Measurements from ENCODE around the gene PPID. TPM values are rescaled to one million over a fixed set of nuclear protein-coding genes. Genes with fewer than 3 reads are reported as not detected.

The PPID gene
- total and polyA plus RNA-seq, 9 of the 15 experiments (the other 6 are each of a cell fraction or from before 2014, with no cell fraction given), result 46.5 to 160 (median 98.6) TPM

DNA sequence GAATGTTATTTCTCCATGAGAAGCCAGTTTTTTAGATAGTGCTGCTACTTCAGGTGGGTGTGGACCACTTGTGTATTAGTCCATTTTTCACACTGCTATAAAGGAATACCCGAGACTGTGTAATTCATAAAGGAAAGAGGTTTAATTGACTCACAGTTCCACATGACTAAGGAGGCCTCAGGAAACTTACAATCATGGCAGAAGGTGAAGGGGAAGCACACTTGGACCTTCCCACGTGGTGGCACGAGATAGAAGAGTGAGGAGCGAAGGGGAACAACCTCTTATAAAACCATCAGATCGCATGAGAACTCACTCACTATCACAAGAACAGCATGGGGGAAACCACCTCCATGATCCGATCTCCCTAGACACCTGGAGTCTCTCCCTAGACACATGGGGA is 3.4 kb upstream of the PPID start:
- H3K4me2 ChIP-seq (ENCODE audit: insufficient read depth, low read length), result 0 out of 2 replicates have a peak overlapping the region, but pooled peaks have one; percentile 19
- no peak for TF ChIP-seq RFX1 (IDR thresholded peaks at IDR 0.05)
- TF ChIP-seq, protein P1, sequence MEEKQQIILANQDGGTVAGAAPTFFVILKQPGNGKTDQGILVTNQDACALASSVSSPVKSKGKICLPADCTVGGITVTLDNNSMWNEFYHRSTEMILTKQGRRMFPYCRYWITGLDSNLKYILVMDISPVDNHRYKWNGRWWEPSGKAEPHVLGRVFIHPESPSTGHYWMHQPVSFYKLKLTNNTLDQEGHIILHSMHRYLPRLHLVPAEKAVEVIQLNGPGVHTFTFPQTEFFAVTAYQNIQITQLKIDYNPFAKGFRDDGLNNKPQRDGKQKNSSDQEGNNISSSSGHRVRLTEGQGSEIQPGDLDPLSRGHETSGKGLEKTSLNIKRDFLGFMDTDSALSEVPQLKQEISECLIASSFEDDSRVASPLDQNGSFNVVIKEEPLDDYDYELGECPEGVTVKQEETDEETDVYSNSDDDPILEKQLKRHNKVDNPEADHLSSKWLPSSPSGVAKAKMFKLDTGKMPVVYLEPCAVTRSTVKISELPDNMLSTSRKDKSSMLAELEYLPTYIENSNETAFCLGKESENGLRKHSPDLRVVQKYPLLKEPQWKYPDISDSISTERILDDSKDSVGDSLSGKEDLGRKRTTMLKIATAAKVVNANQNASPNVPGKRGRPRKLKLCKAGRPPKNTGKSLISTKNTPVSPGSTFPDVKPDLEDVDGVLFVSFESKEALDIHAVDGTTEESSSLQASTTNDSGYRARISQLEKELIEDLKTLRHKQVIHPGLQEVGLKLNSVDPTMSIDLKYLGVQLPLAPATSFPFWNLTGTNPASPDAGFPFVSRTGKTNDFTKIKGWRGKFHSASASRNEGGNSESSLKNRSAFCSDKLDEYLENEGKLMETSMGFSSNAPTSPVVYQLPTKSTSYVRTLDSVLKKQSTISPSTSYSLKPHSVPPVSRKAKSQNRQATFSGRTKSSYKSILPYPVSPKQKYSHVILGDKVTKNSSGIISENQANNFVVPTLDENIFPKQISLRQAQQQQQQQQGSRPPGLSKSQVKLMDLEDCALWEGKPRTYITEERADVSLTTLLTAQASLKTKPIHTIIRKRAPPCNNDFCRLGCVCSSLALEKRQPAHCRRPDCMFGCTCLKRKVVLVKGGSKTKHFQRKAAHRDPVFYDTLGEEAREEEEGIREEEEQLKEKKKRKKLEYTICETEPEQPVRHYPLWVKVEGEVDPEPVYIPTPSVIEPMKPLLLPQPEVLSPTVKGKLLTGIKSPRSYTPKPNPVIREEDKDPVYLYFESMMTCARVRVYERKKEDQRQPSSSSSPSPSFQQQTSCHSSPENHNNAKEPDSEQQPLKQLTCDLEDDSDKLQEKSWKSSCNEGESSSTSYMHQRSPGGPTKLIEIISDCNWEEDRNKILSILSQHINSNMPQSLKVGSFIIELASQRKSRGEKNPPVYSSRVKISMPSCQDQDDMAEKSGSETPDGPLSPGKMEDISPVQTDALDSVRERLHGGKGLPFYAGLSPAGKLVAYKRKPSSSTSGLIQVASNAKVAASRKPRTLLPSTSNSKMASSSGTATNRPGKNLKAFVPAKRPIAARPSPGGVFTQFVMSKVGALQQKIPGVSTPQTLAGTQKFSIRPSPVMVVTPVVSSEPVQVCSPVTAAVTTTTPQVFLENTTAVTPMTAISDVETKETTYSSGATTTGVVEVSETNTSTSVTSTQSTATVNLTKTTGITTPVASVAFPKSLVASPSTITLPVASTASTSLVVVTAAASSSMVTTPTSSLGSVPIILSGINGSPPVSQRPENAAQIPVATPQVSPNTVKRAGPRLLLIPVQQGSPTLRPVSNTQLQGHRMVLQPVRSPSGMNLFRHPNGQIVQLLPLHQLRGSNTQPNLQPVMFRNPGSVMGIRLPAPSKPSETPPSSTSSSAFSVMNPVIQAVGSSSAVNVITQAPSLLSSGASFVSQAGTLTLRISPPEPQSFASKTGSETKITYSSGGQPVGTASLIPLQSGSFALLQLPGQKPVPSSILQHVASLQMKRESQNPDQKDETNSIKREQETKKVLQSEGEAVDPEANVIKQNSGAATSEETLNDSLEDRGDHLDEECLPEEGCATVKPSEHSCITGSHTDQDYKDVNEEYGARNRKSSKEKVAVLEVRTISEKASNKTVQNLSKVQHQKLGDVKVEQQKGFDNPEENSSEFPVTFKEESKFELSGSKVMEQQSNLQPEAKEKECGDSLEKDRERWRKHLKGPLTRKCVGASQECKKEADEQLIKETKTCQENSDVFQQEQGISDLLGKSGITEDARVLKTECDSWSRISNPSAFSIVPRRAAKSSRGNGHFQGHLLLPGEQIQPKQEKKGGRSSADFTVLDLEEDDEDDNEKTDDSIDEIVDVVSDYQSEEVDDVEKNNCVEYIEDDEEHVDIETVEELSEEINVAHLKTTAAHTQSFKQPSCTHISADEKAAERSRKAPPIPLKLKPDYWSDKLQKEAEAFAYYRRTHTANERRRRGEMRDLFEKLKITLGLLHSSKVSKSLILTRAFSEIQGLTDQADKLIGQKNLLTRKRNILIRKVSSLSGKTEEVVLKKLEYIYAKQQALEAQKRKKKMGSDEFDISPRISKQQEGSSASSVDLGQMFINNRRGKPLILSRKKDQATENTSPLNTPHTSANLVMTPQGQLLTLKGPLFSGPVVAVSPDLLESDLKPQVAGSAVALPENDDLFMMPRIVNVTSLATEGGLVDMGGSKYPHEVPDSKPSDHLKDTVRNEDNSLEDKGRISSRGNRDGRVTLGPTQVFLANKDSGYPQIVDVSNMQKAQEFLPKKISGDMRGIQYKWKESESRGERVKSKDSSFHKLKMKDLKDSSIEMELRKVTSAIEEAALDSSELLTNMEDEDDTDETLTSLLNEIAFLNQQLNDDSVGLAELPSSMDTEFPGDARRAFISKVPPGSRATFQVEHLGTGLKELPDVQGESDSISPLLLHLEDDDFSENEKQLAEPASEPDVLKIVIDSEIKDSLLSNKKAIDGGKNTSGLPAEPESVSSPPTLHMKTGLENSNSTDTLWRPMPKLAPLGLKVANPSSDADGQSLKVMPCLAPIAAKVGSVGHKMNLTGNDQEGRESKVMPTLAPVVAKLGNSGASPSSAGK (IDR thresholded peaks at IDR 0.05), result peak; percentile 41
- TF ChIP-seq, protein P2, sequence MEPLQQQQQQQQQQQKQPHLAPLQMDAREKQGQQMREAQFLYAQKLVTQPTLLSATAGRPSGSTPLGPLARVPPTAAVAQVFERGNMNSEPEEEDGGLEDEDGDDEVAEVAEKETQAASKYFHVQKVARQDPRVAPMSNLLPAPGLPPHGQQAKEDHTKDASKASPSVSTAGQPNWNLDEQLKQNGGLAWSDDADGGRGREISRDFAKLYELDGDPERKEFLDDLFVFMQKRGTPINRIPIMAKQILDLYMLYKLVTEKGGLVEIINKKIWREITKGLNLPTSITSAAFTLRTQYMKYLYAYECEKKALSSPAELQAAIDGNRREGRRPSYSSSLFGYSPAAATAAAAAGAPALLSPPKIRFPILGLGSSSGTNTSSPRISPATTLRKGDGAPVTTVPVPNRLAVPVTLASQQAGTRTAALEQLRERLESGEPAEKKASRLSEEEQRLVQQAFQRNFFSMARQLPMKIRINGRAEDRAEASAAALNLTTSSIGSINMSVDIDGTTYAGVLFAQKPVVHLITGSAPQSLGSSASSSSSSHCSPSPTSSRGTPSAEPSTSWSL (CRISPR knock-in tag; IDR thresholded peaks at IDR 0.05; ENCODE audit: borderline replicate concordance), result no peak
- no peak for FAIRE-seq
- 0 out of 2 replicates have a peak, but pooled peaks cover 2% of the 10 kb centered on the region for H3K9me3 ChIP-seq (replicated peaks; ENCODE audit: control insufficient read depth, insufficient read depth, low read depth, low read length)
- H3K9me1 ChIP-seq (ENCODE audit: control insufficient read depth, insufficient read depth, low read length), result no peaks in the 10 kb centered on the region
- no peaks in the 10 kb centered on the region for H3K27me3 ChIP-seq (ENCODE audit: control insufficient read depth in 2 of 2, insufficient read depth in 2 of 2, low read length in 2 of 2)
- ATAC-seq, result no peak
- DNase-seq (ENCODE audit: extremely low read depth in 1 of 4, low spot score in 3 of 4), result peak in 1 of 4 experiments; percentile 12
- peaks cover 3% of the 10 kb centered on the region; the same call in 1 of the 3 replicates for H3K36me3 ChIP-seq (ENCODE audit: control insufficient read depth, insufficient read depth, low read length)
- peaks cover 18% of the 10 kb centered on the region for H3K79me2 ChIP-seq (ENCODE audit: control insufficient read depth, insufficient read depth, low read length)
- BruUV-seq (replicated peaks), result no TSS peak
- ChIA-PET CTCF (ENCODE audit: low intra/inter-chr PET ratio) (no interaction called here), POLR2A (no interaction called here)
- in situ Hi-C loops (cut with MboI) (loop anchor here (5.0 to 25.0 kb wide), 3 partner anchors 121 to 711 kb away; no protein-coding TSS in a partner anchor), intact Hi-C loops (cut with micrococcal nuclease) (no loop called here)
- H2AFZ ChIP-seq (ENCODE audit: low read depth, low read length), result peak overlapping the region; percentile 67
- no peak overlapping the region for H3K4me3 ChIP-seq
- H4K20me1 ChIP-seq (replicated peaks; ENCODE audit: control insufficient read depth, insufficient read depth, low read length), result no peaks in the 10 kb centered on the region
- peaks cover 0 to 5% of the 10 kb centered on the region in 2 experiments; a peak in 2 of 5 replicates for H3K4me1 ChIP-seq (replicated peaks in 1 of 2; ENCODE audit: control insufficient read depth in 2 of 2, insufficient read depth in 2 of 2, low read length in 2 of 2)
- H3K9ac ChIP-seq (ENCODE audit: insufficient read depth in 1 of 2, low read depth in 2 of 2, low read length in 2 of 2), result no peak overlapping the region
- H3K27ac ChIP-seq (ENCODE audit: extremely low read depth, low read depth, low read length), result no peak overlapping the region
- WGBS (ENCODE audit: insufficient coverage, low coverage, missing lambda C conversion rate), result 31% methylated on average over 6 of the region's 6 CpGs
